ENCODE results near the gene NLGN4Y.

DNA sequence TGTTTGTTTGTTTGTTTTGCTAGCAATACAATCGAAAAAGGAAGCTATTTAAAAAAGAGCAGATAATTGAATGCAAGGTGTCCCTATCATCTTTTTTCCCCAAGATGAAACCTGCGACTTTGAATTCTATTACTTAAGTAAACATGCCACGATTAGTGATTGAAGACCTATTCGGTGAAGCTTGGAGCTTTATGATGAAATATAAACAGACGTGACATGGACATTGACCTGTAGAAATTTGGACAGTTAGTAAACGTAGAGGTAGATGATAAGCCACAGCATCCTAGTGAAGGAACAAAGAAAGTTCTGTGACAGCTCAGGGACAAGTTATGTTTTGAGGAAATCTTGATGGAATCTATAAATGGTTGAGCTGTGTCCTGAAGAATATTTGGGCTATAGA lies 103.9 kb downstream of the NLGN4Y start:
- no peak for TF ChIP-seq TAF1 (IDR thresholded peaks at IDR 0.05; ENCODE audit: borderline replicate concordance, insufficient read depth, low read length)
- TF ChIP-seq POLR2AphosphoS5 (IDR thresholded peaks at IDR 0.05; ENCODE audit: low read depth, low read length) = no peak
- no peak for TF ChIP-seq REST (IDR thresholded peaks at IDR 0.05; ENCODE audit: insufficient read depth in 1 of 2, low read depth in 2 of 2, low read length in 2 of 2)

All from PFSK-1 (cell line).